ENCODE measurements around the gene NFIB.

DNA sequence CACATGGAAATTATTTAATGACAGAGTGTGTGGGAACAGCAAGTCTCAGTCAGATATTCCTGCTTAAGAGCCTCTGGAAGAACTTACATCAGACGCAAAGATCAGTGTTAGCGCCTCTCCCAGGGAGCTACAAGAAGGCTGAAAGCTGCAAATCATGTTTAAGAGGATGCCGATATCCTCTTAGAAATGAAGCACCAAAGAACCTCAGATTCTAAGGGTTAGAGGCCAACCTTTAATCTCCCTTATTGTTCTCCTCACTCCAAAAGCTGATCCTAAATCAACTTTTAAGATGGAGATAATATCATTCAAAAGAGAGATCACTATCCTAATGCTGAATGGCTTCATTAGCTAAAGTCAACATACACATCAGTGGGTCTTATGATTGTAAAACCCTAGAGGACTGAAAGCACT, 160.6 kb downstream of the NFIB start:
- TF ChIP-seq POLR2A (IDR thresholded peaks at IDR 0.05; ENCODE audit: low read depth, low read length) (no peak), POLR2AphosphoS5 (IDR thresholded peaks at IDR 0.05; ENCODE audit: low read depth, low read length) (no peak), TAF1 (IDR thresholded peaks at IDR 0.05; ENCODE audit: low read depth, low read length) (no peak), SPI1 (IDR thresholded peaks at IDR 0.05; ENCODE audit: low read depth, low read length) (no peak)
